ENCODE results near the gene SLC6A20. TPM values are rescaled to one million over a fixed set of nuclear protein-coding genes. Genes with fewer than 3 reads are reported as not detected.

Gene SLC6A20
- total RNA-seq, 2 donors from 2014 or later = not detected

GRCh38 chr3:45793482-45794176, 2.7 kb downstream of the SLC6A20 start:
- Mint-ChIP-seq H3K27ac (no peak overlapping the region), H3K4me1 (peaks cover 8% of the 10 kb centered on the region), H3K4me3 (no peak overlapping the region), H3K27me3 (peaks cover 45% of the 10 kb centered on the region), H3K9me3 (peaks cover 4% of the 10 kb centered on the region), H3K36me3 (ENCODE audit: low read depth) (no peaks in the 10 kb centered on the region)
- no peak for ATAC-seq (replicated peaks)

- peaks cover 4% of the 10 kb centered on the region for H3K9me3 Mint-ChIP-seq
- no peak for ATAC-seq (replicated peaks)
- peaks cover 8% of the 10 kb centered on the region for H3K4me1 Mint-ChIP-seq
- no peaks in the 10 kb centered on the region for H3K36me3 Mint-ChIP-seq (ENCODE audit: low read depth)
- peaks cover 38% of the 10 kb centered on the region for H3K27me3 Mint-ChIP-seq
- no peak overlapping the region for H3K27ac Mint-ChIP-seq
- H3K4me3 Mint-ChIP-seq = no peak overlapping the region
These were observed 3.7 kb downstream of the SLC6A20 start for GRCh38 chr3:45792516-45793172.

GRCh38 chr3:45792036-45792435, 4.3 kb downstream of the SLC6A20 start:
- peaks cover 32% of the 10 kb centered on the region for H3K27me3 Mint-ChIP-seq
- H3K36me3 Mint-ChIP-seq (ENCODE audit: low read depth) = no peaks in the 10 kb centered on the region
- H3K27ac Mint-ChIP-seq = no peak overlapping the region
- peaks cover 8% of the 10 kb centered on the region for H3K4me1 Mint-ChIP-seq
- no peak for ATAC-seq (replicated peaks)
- H3K4me3 Mint-ChIP-seq = no peak overlapping the region
- peaks cover 4% of the 10 kb centered on the region for H3K9me3 Mint-ChIP-seq

GRCh38 chr3:45790596-45790995, 5.7 kb downstream of the SLC6A20 start:
- peaks cover 24% of the 10 kb centered on the region for H3K27me3 Mint-ChIP-seq
- no peak overlapping the region for H3K4me3 Mint-ChIP-seq
- no peak for ATAC-seq (replicated peaks)
- H3K36me3 Mint-ChIP-seq (ENCODE audit: low read depth) = no peaks in the 10 kb centered on the region
- no peak overlapping the region for H3K27ac Mint-ChIP-seq
- peaks cover 5% of the 10 kb centered on the region for H3K4me1 Mint-ChIP-seq
- H3K9me3 Mint-ChIP-seq = peaks cover 4% of the 10 kb centered on the region

- Mint-ChIP-seq H3K27me3 (peaks cover 12% of the 10 kb centered on the region), H3K4me3 (no peak overlapping the region)
These were observed 7.0 kb downstream of the SLC6A20 start for GRCh38 chr3:45789235-45789812.

GRCh38 chr3:45787551-45787950, 8.8 kb downstream of the SLC6A20 start:
- H3K27ac Mint-ChIP-seq = no peak overlapping the region
- no peak for ATAC-seq (replicated peaks)
- no peaks in the 10 kb centered on the region for H3K36me3 Mint-ChIP-seq (ENCODE audit: low read depth)
- H3K4me1 Mint-ChIP-seq = no peaks in the 10 kb centered on the region
- no peak overlapping the region for H3K4me3 Mint-ChIP-seq
- H3K9me3 Mint-ChIP-seq = peaks cover 4% of the 10 kb centered on the region
- H3K27me3 Mint-ChIP-seq = peaks cover 6% of the 10 kb centered on the region

More at GRCh38 chr3:45789235-45789812, 7.0 kb downstream of the SLC6A20 start:
- H3K36me3 Mint-ChIP-seq (ENCODE audit: low read depth) = no peaks in the 10 kb centered on the region
- H3K9me3 Mint-ChIP-seq = peaks cover 4% of the 10 kb centered on the region
- ATAC-seq (replicated peaks) = no peak
- H3K4me1 Mint-ChIP-seq = no peaks in the 10 kb centered on the region
- H3K27ac Mint-ChIP-seq = no peak overlapping the region

- Mint-ChIP-seq H3K4me1 (no peaks in the 10 kb centered on the region), H3K27me3 (peaks cover 6% of the 10 kb centered on the region), H3K4me3 (no peak overlapping the region), H3K9me3 (peaks cover 4% of the 10 kb centered on the region), H3K36me3 (ENCODE audit: low read depth) (no peaks in the 10 kb centered on the region), H3K27ac (no peak overlapping the region)
- ATAC-seq (replicated peaks) = no peak
These were observed 9.4 kb downstream of the SLC6A20 start for GRCh38 chr3:45786801-45787495.

GRCh38 chr3:45785605-45786150, 10.7 kb downstream of the SLC6A20 start:
- no peaks in the 10 kb centered on the region for H3K4me1 Mint-ChIP-seq

GRCh38 chr3:45783667-45784066, 12.7 kb downstream of the SLC6A20 start:
- peaks cover under 1% of the 10 kb centered on the region for H3K27me3 Mint-ChIP-seq

More at GRCh38 chr3:45785605-45786150, 10.7 kb downstream of the SLC6A20 start:
- Mint-ChIP-seq H3K36me3 (ENCODE audit: low read depth) (no peaks in the 10 kb centered on the region), H3K9me3 (peaks cover 4% of the 10 kb centered on the region), H3K27me3 (peaks cover 3% of the 10 kb centered on the region), H3K4me3 (no peak overlapping the region), H3K27ac (no peak overlapping the region)
- ATAC-seq (replicated peaks) = no peak

GRCh38 chr3:45782381-45782780, 14.0 kb downstream of the SLC6A20 start:
- Mint-ChIP-seq H3K9me3 (no peaks in the 10 kb centered on the region), H3K27ac (no peak overlapping the region), H3K4me1 (no peaks in the 10 kb centered on the region), H3K27me3 (peaks cover 7% of the 10 kb centered on the region), H3K4me3 (no peak overlapping the region), H3K36me3 (ENCODE audit: low read depth) (no peaks in the 10 kb centered on the region)
- ATAC-seq (replicated peaks) = no peak

More at GRCh38 chr3:45783667-45784066, 12.7 kb downstream of the SLC6A20 start:
- Mint-ChIP-seq H3K9me3 (no peaks in the 10 kb centered on the region), H3K4me1 (no peaks in the 10 kb centered on the region), H3K27ac (no peak overlapping the region), H3K4me3 (no peak overlapping the region), H3K36me3 (ENCODE audit: low read depth) (no peaks in the 10 kb centered on the region)
- no peak for ATAC-seq (replicated peaks)

GRCh38 chr3:45781841-45782240, 14.5 kb downstream of the SLC6A20 start:
- peaks cover 7% of the 10 kb centered on the region for H3K27me3 Mint-ChIP-seq
- no peaks in the 10 kb centered on the region for H3K36me3 Mint-ChIP-seq (ENCODE audit: low read depth)
- no peaks in the 10 kb centered on the region for H3K9me3 Mint-ChIP-seq
- no peak for ATAC-seq (replicated peaks)
- H3K4me3 Mint-ChIP-seq = no peak overlapping the region
- H3K4me1 Mint-ChIP-seq = no peaks in the 10 kb centered on the region
- H3K27ac Mint-ChIP-seq = no peak overlapping the region

- Mint-ChIP-seq H3K27me3 (peaks cover 7% of the 10 kb centered on the region), H3K36me3 (ENCODE audit: low read depth) (no peaks in the 10 kb centered on the region)
- ATAC-seq (replicated peaks) = no peak
These were observed 15.1 kb downstream of the SLC6A20 start for GRCh38 chr3:45781271-45781670.

GRCh38 chr3:45779746-45780735, 16.3 kb downstream of the SLC6A20 start:
- no peak for ATAC-seq (replicated peaks)
- H3K4me1 Mint-ChIP-seq = no peaks in the 10 kb centered on the region
- no peaks in the 10 kb centered on the region for H3K9me3 Mint-ChIP-seq
- H3K36me3 Mint-ChIP-seq (ENCODE audit: low read depth) = no peaks in the 10 kb centered on the region
- H3K27me3 Mint-ChIP-seq = peaks cover 7% of the 10 kb centered on the region
- no peak overlapping the region for H3K27ac Mint-ChIP-seq
- no peak overlapping the region for H3K4me3 Mint-ChIP-seq

More at GRCh38 chr3:45781271-45781670, 15.1 kb downstream of the SLC6A20 start:
- no peak overlapping the region for H3K27ac Mint-ChIP-seq
- no peak overlapping the region for H3K4me3 Mint-ChIP-seq
- no peaks in the 10 kb centered on the region for H3K4me1 Mint-ChIP-seq
- H3K9me3 Mint-ChIP-seq = no peaks in the 10 kb centered on the region
